ENCODE measurements around the gene FBN1. TPM values are rescaled to one million over a fixed set of nuclear protein-coding genes. Genes with fewer than 3 reads are reported as not detected.

FBN1 gene
- total RNA-seq, 2 donors from 2014 or later, result 10.7 to 16.8 TPM

- intact Hi-C loops (cut with DNase I, micrococcal nuclease), result no loop called here
- ATAC-seq, result no peak
- DNase-seq, result no peak
Measured at GRCh38 chr15:48402427-48403177, 242.9 kb downstream of the FBN1 start.

DNA sequence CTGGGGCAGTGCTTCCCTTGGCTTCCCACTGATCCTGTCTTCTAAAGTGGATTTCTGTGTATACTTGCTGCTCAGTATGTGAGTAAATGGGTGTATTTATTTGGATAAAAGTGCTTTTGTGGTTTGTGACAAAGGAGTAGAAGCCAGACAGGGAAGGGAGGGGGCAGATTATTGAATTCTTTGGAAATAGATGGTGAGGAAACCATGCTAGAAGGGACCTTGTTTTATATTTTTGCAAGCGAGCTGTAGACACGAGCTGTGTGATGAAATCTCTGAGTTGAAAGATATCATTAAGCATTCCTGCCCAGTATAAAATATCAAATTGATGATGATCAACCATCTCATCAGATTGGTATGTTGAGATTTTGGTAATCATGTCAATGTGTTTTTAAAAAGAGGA, 245.4 kb downstream of the FBN1 start:
- intact Hi-C loops (cut with DNase I, micrococcal nuclease), result no loop called here
- ATAC-seq (no peak), DNase-seq (no peak)

DNA sequence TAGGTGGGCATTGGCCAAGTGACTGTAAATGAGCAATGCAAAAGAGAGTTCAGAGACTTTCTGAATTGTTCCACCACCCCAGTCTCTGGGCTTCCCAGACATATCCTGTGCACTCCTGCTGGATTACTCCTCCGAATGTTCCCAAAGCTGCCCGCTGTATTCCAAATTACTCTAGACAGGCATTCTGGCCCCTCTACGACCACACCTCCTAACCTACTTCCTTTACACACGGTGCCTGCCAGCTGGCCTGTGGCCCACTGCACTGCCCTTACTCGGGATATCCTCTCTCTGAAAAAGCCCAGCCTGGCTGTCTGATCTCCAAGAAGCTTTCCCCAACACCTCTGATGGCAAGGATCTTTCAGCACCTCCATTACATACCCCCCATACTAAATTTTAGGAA, 247.7 kb downstream of the FBN1 start:
- intact Hi-C loops (cut with DNase I, micrococcal nuclease), result no loop called here
- ATAC-seq, result no peak
- DNase-seq, result peak in 1 of 2 donors; percentile 20

DNA sequence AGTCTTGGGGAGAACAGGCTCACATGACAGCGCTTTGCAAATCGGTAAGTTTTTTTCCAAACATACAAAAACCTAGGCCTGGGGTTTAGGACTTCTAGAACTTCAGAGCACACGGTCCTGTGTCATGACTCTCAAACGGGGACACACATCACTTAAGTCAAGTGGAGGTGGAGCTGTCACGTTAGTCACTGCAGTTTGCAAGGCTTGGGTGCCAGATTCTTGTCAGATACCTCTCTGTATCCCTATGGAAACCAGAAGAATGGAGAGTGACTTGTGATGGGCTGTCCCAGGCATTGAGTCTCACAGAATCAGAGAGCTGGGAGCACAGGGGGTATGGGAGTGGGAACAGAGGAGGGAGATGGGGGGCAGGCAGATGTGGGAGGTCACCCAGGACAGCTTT, 249.5 kb downstream of the FBN1 start:
- ATAC-seq (no peak), DNase-seq (no peak)
- intact Hi-C loops (cut with DNase I, micrococcal nuclease), result no loop called here

DNA sequence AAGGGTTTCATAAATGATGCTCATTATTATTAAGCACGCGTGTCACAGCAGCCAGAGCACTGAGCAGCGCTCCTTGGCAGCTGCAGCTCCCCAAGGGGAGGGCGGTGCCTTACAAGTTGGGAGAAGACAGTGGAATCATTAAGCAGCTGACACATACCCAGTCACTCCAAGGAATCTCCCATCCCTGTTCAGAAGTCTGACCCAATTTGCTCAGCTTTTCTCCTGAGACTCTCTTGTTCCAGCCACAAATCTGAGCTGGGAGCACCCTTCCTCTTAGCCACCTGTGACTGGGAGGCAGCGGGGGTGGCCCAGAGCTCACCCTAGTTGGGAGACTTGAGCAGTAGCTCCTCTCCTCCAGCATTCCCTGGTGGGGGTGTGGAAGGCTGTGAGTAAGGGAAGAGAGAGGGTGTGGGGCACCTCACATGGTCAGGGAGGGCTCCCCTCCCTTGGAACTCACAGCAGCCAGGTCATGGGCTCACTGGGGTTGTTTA, 249.9 kb downstream of the FBN1 start:
- intact Hi-C loops (cut with DNase I, micrococcal nuclease), result no loop called here
- DNase-seq (peak in 1 of 2 donors; percentile 48), ATAC-seq (no peak)

DNA sequence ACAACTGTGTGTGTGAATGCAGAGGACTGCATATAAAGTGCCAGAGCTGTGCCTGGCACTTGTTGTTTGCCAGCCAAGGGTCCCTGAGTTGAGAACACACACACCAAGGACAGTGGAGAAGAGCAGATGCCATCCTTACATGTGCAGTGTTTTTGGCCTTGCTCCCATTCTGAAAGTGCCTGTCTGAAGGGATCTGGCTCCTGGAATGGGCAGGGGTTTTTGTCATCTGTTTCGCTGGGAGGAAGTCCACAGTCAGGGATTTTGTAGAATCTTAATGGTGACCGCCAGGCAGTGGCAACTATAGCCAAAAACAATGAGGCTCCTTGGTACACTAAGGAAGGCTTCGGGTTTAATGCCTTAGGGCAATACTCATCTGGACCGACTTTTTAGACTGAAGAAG, 250.5 kb downstream of the FBN1 start:
- no peak for ATAC-seq
- intact Hi-C loops (cut with DNase I, micrococcal nuclease), result no loop called here

DNA sequence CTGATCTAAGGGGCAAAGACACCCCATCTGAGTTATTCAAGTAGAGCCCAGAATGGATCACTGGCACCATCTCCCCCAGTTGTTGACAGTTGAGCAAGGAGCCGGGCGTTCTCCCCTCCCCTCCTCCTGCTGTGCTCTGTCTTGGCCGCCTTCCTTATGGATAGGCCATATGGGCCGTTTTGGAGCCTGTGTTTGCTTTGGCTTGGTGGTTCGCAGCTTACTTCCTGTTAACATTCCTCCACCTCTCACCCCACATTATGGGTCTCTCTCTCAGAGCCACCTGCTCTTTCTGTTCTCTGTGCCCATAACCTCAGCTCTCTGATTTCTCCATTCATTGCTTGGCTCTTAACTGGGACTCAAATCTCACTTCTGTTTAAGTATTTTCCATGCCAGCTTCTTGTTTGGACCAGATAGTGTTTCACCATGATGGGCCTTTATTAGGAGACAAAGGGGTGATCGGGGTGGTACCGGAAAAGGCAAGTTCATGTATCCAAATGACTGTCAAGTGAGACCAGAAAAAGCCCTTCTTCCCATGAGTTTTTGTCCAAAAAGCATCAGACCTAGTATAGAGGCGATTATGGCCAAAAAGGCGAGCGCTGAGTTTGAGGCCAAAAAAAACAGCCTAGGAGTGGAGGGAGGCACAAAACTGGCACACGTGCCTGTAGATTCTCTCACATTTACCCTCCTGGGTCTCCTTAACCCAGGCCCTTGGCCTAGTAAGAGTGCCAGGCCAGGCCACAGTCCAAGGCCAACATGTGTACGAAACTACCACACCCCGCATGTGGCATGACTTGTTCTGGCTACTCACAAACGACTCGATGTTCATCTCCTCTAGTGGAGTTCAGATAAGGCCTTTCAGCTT, 251.6 kb downstream of the FBN1 start:
- intact Hi-C loops (cut with DNase I, micrococcal nuclease), result no loop called here
- peak; percentile 95 for ATAC-seq
- peak; percentile 40 to 53 for DNase-seq

More for the DNA sequence above, 250.5 kb downstream of the FBN1 start:
- DNase-seq, result no peak

- intact Hi-C loops (cut with DNase I, micrococcal nuclease), result no loop called here
- ATAC-seq (no peak), DNase-seq (peak in 1 of 2 donors; percentile 41)
Measured at GRCh38 chr15:48392356-48392755, 253.2 kb downstream of the FBN1 start.

DNA sequence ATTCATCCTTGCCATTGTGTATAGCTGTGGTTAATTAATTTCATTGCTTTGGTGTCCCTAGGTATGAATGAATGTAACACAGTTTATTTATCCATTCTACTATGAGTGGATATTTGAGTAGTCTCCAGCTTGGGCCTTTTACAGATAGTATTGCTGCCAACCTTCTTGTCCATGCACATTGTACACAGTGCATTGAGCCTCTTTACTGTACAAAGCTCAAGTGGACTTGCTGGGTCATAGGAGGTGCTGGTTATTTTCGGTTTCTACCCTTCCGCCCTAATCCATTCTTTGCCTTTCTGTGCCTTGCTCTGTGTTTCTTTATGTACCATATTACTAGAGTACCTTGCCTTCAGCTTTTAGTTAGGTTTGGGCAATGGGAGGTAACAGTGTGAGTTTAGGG, 253.6 kb downstream of the FBN1 start:
- ATAC-seq, result no peak
- intact Hi-C loops (cut with DNase I, micrococcal nuclease), result no loop called here
- DNase-seq, result no peak

GRCh38 chr15:48389691-48390143, 255.8 kb downstream of the FBN1 start:
- DNase-seq (no peak), ATAC-seq (no peak)
- intact Hi-C loops (cut with DNase I, micrococcal nuclease), result no loop called here

DNA sequence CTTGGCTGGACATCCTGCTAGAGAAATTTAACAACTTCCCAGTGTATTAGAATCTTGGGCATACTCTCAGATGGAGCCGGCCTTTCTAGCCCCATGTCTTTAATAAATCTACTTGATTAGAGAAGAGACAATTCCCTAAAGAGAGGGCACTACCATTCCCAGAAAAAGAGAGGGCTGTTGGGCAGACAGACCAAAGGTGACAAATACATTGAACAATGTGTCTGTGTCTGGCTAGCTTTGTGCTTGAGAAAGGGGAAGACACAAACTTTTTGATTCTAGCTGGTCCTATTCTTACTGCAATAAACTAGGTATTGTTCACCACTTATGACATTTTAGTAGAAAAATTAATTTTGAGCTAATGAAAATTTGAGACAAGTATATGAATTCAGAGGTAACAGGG, 256.6 kb downstream of the FBN1 start:
- no peak for ATAC-seq
- no peak for DNase-seq
- intact Hi-C loops (cut with DNase I, micrococcal nuclease), result no loop called here

DNA sequence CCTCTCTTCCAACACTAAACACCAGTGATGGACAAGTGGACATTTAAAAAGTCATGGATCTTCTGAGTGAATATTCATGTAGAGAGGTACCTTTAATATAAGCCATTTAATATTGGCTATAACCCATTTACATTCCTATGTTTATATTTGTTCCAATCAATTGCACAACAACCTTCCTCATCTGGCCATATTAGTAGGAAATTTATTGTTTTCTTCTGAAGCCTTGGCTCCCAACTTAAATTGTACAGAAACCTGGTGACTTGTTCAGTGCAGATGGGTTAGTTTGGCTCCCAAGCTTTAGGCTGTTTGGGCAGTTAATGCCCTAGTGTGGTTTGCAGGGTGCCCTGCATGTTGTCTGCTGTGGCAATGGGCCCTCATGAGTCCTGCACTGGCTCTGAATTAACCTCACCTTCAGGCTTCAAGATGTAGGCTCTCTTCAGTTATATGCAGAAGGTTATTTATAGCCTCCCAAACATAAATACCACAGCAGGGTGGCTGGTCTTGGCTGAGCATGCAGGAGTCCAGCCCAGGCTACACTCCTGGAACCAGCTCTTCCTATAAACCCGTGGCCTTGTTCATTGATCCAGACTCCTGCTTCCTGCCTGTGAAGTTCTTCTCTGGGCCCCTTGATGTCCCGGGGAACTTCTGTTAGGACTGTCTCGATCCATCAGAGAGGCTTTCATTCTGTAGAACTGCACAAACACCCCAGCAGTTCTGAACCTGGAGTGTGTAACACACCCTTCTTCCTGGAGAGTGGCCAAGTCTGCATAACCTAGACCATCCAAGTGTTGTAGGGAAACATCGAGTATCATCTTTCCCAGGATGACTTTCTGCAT, 257.3 kb downstream of the FBN1 start:
- intact Hi-C loops (cut with DNase I, micrococcal nuclease), result no loop called here
- ATAC-seq (no peak), DNase-seq (no peak)

DNA sequence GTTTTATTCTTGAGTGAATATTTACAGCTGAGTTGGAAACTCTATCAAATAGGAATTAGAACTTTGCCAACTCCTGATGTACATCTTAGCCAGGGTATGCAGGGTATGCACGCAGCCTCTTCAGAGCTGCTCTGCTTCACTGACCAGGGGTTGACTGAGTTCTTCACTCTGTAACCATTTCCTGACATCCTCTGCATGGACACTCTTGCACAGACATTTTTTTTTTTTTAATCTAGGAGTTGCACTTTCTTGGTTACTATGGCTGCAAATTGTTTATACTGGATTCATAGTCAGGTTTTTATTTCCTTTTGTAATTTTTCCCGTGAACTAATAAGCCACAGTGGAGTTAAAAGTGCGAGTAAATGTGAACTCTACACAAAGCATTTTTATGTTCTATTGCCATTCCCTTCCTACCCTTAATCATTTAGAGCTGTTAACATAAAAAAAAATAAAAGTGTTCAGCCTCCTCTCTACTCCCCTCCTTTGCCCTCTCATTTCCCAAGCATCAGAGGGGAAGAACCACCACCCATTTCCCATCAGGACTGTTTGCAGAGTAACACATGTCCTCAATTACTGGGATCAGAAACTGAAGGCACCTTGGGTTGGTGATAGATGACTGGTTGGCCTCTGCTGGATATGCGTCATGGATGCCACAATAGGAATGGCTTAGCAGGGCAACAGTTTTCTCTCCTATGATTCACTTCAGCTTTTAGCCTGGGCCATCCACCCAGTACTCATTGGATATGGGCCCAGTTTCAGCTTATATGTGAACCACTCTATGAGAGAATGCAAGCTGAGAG, 260.3 kb downstream of the FBN1 start:
- intact Hi-C loops (cut with DNase I, micrococcal nuclease), result no loop called here
- DNase-seq, result no peak
- no peak for ATAC-seq

GRCh38 chr15:48384616-48385015, 260.9 kb downstream of the FBN1 start:
- intact Hi-C loops (cut with DNase I, micrococcal nuclease), result no loop called here
- ATAC-seq, result no peak
- DNase-seq, result no peak

GRCh38 chr15:48383031-48383430, 262.5 kb downstream of the FBN1 start:
- ATAC-seq (no peak), DNase-seq (no peak)
- intact Hi-C loops (cut with DNase I, micrococcal nuclease), result no loop called here

DNA sequence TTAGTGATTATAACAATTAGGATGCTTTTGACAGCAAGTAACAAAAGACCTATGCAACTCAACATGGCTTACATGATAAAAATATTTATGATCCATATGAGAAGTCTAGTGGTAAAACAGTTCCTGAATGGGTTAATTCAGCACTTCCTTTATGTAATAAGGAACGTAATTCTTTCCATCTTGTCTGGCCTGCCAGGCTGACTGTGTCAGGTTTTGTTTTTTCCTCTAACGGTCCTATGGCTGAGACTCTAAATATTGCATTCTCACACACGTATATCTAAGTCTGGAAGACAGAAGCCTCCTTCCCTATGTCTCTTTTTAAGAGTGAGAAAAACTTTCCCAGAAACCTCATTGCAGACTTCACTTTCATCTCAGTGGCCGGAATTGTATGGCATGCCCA, 263.6 kb downstream of the FBN1 start:
- no peak for DNase-seq
- no peak for ATAC-seq
- intact Hi-C loops (cut with DNase I, micrococcal nuclease), result no loop called here

DNA sequence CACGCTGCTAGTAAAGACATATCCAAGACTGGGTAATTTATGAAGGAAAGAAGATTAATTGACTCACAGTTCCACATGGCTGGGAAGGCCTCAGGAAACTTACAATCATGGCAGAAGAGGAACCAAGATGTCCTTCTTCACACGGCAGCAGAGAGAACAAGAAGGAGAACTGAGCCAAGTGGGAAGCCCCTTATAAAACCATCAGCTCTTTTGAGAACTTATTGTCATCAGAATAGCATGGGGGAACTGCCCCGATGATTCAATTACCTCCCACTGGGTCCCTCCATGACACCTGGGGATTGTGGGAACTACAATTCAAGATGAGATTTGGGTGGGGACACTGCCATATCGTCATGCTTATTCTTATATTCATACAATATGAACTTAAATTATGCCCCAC, 265.3 kb downstream of the FBN1 start:
- no peak for DNase-seq
- ATAC-seq, result no peak
- intact Hi-C loops (cut with DNase I, micrococcal nuclease), result no loop called here

DNA sequence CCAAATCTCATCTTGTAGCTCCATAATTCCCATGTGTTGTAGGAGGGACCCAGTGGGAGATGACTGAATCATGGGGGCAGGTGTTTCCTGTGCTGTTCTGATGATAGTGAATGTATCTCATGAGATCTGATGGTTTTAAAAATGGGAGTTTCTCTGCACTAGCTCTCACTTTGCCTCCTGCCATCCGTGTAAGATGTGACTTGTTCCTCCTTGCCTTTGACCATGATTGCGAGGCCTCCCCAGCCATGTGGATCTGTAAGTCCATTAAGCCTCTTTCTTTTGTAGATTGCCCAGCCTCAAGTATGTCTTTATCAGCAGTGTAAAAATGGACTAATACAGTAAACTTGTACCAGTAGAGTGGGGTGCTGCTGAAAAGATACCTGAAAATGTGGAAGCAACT, 269.7 kb downstream of the FBN1 start:
- ATAC-seq (no peak), DNase-seq (no peak)
- intact Hi-C loops (cut with DNase I, micrococcal nuclease), result no loop called here

Data from left colon (tissue), 2 donors.